IMR-90 (cell line): ENCODE results near the gene LAMC3. TPM values are rescaled to one million over a fixed set of nuclear protein-coding genes. Genes with fewer than 3 reads are reported as not detected.

Source experiments
- ATAC-seq: fragments of 200-7000 bp; cut with Tn5 transposase; 2 replicates; pipeline ENCODE4 v1.9.1; 2020; ENCODE audit warnings: low read depth, mild to moderate bottlenecking, moderate library complexity
- BruUV-seq: library from RNA; stranded (reverse); fragments of 400-500 nt; replicated peaks from 2 replicates; lab custom pipeline; 2021; lab: Mats Ljungman, UMichigan
- CTCF ChIA-PET: fragments of 300-600 bp; formaldehyde crosslinking; extraction: SDS; loops from one replicate; lab custom pipeline; 2021; ENCODE audit warnings: antibody characterized with exemption; lab: Yijun Ruan, JAX
- POLR2A ChIA-PET: fragments of 300-600 bp; sonication (Branson Sonifier 250); formaldehyde crosslinking; loops from one replicate; lab custom pipeline; 2022; ENCODE audit warnings: antibody characterized with exemption; ENCODE audit not compliant: unreplicated experiment; lab: Charles Lee
- DNase-seq: peaks from one replicate; pipeline ENCODE4 v3.0.0; 2013
- H2AFZ ChIP-seq: replicated peaks from 2 replicates; pipeline ENCODE3; 2013; ENCODE audit warnings: low read length, mild to moderate bottlenecking; ENCODE audit not compliant: poor library complexity
- H2AK5ac ChIP-seq: 2 replicates; pipeline ENCODE4 v1.6.1; 2013; ENCODE audit warnings: low read depth, low read length, inconsistent platforms
- H2AK9ac ChIP-seq: replicated peaks from 2 replicates; pipeline ENCODE3; 2013; ENCODE audit warnings: mild to moderate bottlenecking, low read depth, low read length, moderate library complexity; ENCODE audit not compliant: poor library complexity
- H2BK120ac ChIP-seq: 2 replicates; pipeline ENCODE4 v1.6.1; 2013; ENCODE audit warnings: low read depth, low read length, inconsistent platforms
- H2BK15ac ChIP-seq: 3 replicates; pipeline ENCODE4 v1.6.1; 2013; ENCODE audit warnings: low read depth, low read length, inconsistent platforms
- H2BK20ac ChIP-seq: 2 replicates; pipeline ENCODE4 v1.6.1; 2013; ENCODE audit warnings: low read depth, mild to moderate bottlenecking, inconsistent platforms, low read length, moderate library complexity
- H2BK5ac ChIP-seq: 2 replicates; pipeline ENCODE4 v1.6.1; 2013; ENCODE audit warnings: mild to moderate bottlenecking, low read depth, low read length, inconsistent platforms; ENCODE audit not compliant: poor library complexity, severe bottlenecking
- H3K14ac ChIP-seq: replicated peaks from 2 replicates; pipeline ENCODE4 v1.6.1; 2013; ENCODE audit warnings: low read depth, low read length, inconsistent platforms
- H3K18ac ChIP-seq: 2 replicates; pipeline ENCODE4 v1.6.1; 2013; ENCODE audit warnings: low read depth, low read length, control low read depth
- H3K23ac ChIP-seq: 2 replicates; pipeline ENCODE4 v1.6.1; 2013; ENCODE audit warnings: low read depth, low read length, inconsistent platforms
- H3K27ac ChIP-seq: 2 replicates; pipeline ENCODE4 v1.5.1; 2013; ENCODE audit warnings: mild to moderate bottlenecking, control low read depth, low read length; ENCODE audit not compliant: insufficient read depth
- H3K27me3 ChIP-seq: 2 replicates; pipeline ENCODE4 v1.6.1; 2013; ENCODE audit warnings: low read length; ENCODE audit not compliant: control insufficient read depth, insufficient read depth
- H3K36me3 ChIP-seq: 2 replicates; pipeline ENCODE4 v1.6.1; 2013; ENCODE audit warnings: low read length, mixed read lengths; ENCODE audit not compliant: control insufficient read depth, insufficient read depth
- H3K4ac ChIP-seq: 2 replicates; pipeline ENCODE4 v1.6.1; 2013; ENCODE audit warnings: low read depth, low read length, inconsistent platforms
- H3K4me1 ChIP-seq: 2 replicates; pipeline ENCODE4 v1.6.1; 2013; ENCODE audit warnings: low read length, mixed read lengths; ENCODE audit not compliant: control insufficient read depth, insufficient read depth
- H3K4me2 ChIP-seq: 2 replicates; pipeline ENCODE4 v1.6.1; 2013; ENCODE audit warnings: low read depth, mild to moderate bottlenecking, control low read depth, low read length, moderate library complexity
- H3K4me3 ChIP-seq: 2 replicates; pipeline ENCODE4 v1.5.1; 2013; ENCODE audit warnings: low read depth, mild to moderate bottlenecking, control low read depth, low read length, moderate library complexity; ENCODE audit not compliant: insufficient read depth
- H3K56ac ChIP-seq: 2 replicates; pipeline ENCODE4 v1.6.1; 2013; ENCODE audit warnings: low read length, inconsistent platforms; ENCODE audit not compliant: insufficient read depth; ENCODE audit errors: extremely low read depth
- H3K79me1 ChIP-seq, 2 experiments: 2 replicates each; pipeline ENCODE4 v1.6.1; 2013; ENCODE audit warnings: low read length in 2 of 2, inconsistent platforms in 1 of 2, low read depth in 1 of 2
- H3K9ac ChIP-seq: 2 replicates; pipeline ENCODE4 v1.6.1; 2013; ENCODE audit warnings: low read depth, low read length, control low read depth
- H3K9me1 ChIP-seq: 2 replicates; pipeline ENCODE4 v1.6.1; 2013; ENCODE audit warnings: low read length, inconsistent platforms; ENCODE audit not compliant: insufficient read depth
- H3K9me3 ChIP-seq: 2 replicates; pipeline ENCODE4 v1.6.1; 2013; ENCODE audit warnings: low read length; ENCODE audit not compliant: control insufficient read depth, insufficient read depth
- H4K20me1 ChIP-seq: 2 replicates; pipeline ENCODE4 v1.6.1; 2013; ENCODE audit warnings: low read length, inconsistent platforms; ENCODE audit not compliant: insufficient read depth
- H4K5ac ChIP-seq: 2 replicates; pipeline ENCODE4 v1.6.1; 2013; ENCODE audit warnings: mild to moderate bottlenecking, low read depth, low read length, control low read depth
- H4K8ac ChIP-seq, 2 experiments: 2 replicates each; pipeline ENCODE4 v1.6.1; 2013; ENCODE audit warnings: low read depth in 2 of 2, low read length in 2 of 2, control low read depth in 1 of 2, inconsistent platforms in 1 of 2
- H4K91ac ChIP-seq: 2 replicates; pipeline ENCODE4 v1.6.1; 2013; ENCODE audit warnings: low read depth, low read length, inconsistent platforms; ENCODE audit not compliant: insufficient read depth
- CEBPB ChIP-seq: IDR thresholded peaks from 2 replicates; pipeline ENCODE4 v1.6.1; 2012; ENCODE audit warnings: low read depth, low read length, improper control_type of control experiment
- ELK1 ChIP-seq: fragments of 150-350 bp; IDR thresholded peaks from 2 replicates; pipeline ENCODE4 v1.6.1; 2016; ENCODE audit warnings: low read depth, mild to moderate bottlenecking, low read length, moderate library complexity, borderline replicate concordance
- FOS ChIP-seq: fragments of 150-350 bp; IDR thresholded peaks from 2 replicates; pipeline ENCODE4 v1.6.1; 2016; ENCODE audit warnings: low read depth, low read length
- MAFK ChIP-seq: IDR thresholded peaks from 2 replicates; pipeline ENCODE4 v1.6.1; 2012; ENCODE audit warnings: low read depth, low read length, improper control_type of control experiment
- MXI1 ChIP-seq: IDR thresholded peaks from 2 replicates; pipeline ENCODE4 v1.6.1; 2012; ENCODE audit warnings: low read depth, mild to moderate bottlenecking, low read length, moderate library complexity, borderline replicate concordance
- RFX5 ChIP-seq: IDR thresholded peaks from 2 replicates; pipeline ENCODE4 v1.8.0; 2012; ENCODE audit warnings: low read depth, mild to moderate bottlenecking, low read length, moderate library complexity
- SMC3 ChIP-seq: fragments of 150-350 bp; IDR thresholded peaks from 2 replicates; pipeline ENCODE4 v1.6.1; 2016; ENCODE audit warnings: low read depth, mild to moderate bottlenecking, antibody characterized with exemption, low read length, moderate library complexity
- whole genome bisulfite sequencing, 2 experiments: methylation state at CpG; one replicate each; pipeline versions ENCODE4 v1.1.5 to v1.1.7; 2013; ENCODE audit warnings: missing lambda C conversion rate in 2 of 2; ENCODE audit not compliant: insufficient read length in 1 of 2; ENCODE audit errors: extremely low coverage in 2 of 2; 5-methylcytosine and 5-hydroxymethylcytosine counted together
- dilution Hi-C: fragments of 300-500 bp; cut with HindIII; formaldehyde crosslinking; loops from one replicate; pipeline ENCODE4 v1.14.3; 2018; ENCODE audit warnings: low sequenced_read_pairs; ENCODE audit not compliant: unreplicated experiment
- in situ Hi-C: fragments of 300-500 bp; cut with MboI; formaldehyde crosslinking; loops from 3 replicates; pipeline ENCODE4 v1.14.3; 2019; ENCODE audit warnings: low sequenced_read_pairs, inconsistent platforms, mixed read lengths
- intact Hi-C: fragments of 100-400 bp; cut with micrococcal nuclease; formaldehyde crosslinking; loops from 2 replicates; pipeline ENCODE4 v1.10.0; 2022
- polyA plus RNA-seq, 3 experiments: library from polyadenylated mRNA; depleted of rRNA; stranded (reverse); fragments of >200 nt; gene quantifications; 2 replicates each; pipeline ENCODE4 v1.2.3, GENCODE V29; 2012; ENCODE audit warnings: low replicate concordance in 1 of 3
- total RNA-seq: library from RNA; depleted of rRNA; stranded (reverse); fragments of >200 nt; gene quantifications from 2 replicates; pipeline ENCODE4 v1.2.3, GENCODE V29; 2012

Gene LAMC3
- total and polyA plus RNA-seq, 2 of the 4 experiments (the other 2 are of a cell fraction): not detected

DNA sequence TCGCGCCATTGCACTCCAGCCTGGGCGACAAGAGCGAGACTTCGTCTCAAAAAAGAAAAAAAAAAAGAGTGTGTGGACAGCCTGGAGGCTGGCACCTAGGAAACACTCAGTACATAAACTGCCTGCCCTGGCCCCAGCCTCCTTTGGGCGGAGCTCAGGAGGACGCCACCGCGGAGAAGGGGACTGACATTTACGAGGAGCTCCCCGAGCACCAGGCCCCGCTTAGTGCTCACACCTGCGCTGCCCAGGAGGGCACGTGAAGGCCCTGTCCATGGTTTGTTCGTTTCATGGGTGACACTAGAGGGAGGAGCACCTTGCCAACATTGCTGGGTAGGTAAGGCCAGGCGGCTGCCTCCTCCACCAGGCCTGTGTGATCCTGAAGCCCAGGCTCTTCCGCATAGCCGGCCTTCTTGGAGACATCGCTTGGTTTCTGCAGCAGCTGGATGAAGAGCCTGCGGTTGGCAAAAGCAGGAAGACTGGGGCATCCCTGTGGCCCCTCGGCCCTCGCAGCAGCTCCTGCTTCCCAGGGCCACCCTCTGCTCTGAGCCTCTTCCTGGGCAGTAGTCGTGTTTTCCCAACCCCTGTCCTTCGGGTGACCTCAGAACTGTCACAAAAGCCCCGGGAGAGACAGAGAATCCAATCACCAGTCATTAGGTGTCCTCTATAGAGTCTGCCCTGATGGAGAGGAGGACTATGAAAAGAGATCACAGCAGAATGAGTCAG lies 26.2 kb upstream of the LAMC3 start:
- BruUV-seq: no TSS peak
- Histone ChIP-seq H4K8ac (no peak overlapping the region), H2AFZ (no peak overlapping the region), H3K56ac (no peak overlapping the region), H3K9me3 (no peaks in the 10 kb centered on the region), H3K9ac (no peak overlapping the region), H3K27me3 (peaks cover 61% of the 10 kb centered on the region), H3K36me3 (no peaks in the 10 kb centered on the region), H3K4me1 (no peaks in the 10 kb centered on the region), H3K14ac (no peak overlapping the region), H2BK15ac (no peak overlapping the region), H3K18ac (no peak overlapping the region), H4K91ac (no peak overlapping the region), H3K4me3 (no peak overlapping the region), H2BK20ac (no peak overlapping the region), H3K4me2 (no peak overlapping the region), H2AK5ac (no peak overlapping the region), H3K9me1 (no peaks in the 10 kb centered on the region), H3K23ac (no peak overlapping the region), H3K27ac (no peak overlapping the region), H3K4ac (no peak overlapping the region), H4K20me1 (no peaks in the 10 kb centered on the region), H2BK120ac (no peak overlapping the region), H2AK9ac (no peak overlapping the region), H2BK5ac (no peak overlapping the region), H3K79me1 (no peaks in the 10 kb centered on the region), H4K5ac (no peak overlapping the region)
- intact Hi-C loops: no loop called here
- dilution Hi-C loops: no loop called here
- in situ Hi-C loops: no loop called here
- TF ChIP-seq SMC3: no peak
- TF ChIP-seq RFX5: no peak
- no peak for TF ChIP-seq MXI1
- no peak for TF ChIP-seq FOS
- TF ChIP-seq ELK1: no peak
- TF ChIP-seq MAFK: no peak
- TF ChIP-seq CEBPB: no peak
- DNase-seq: no peak
- ATAC-seq: no peak
- CTCF ChIA-PET: no interaction called here
- POLR2A ChIA-PET: no interaction called here
- WGBS, 2 experiments: 81% methylated on average over 4 of the region's 25 CpGs; no CpG with 5 or more reads in 1 of the 2 experiments
